GM23248 (cell line): ENCODE results near the gene HIF1AN.
"Not testable (repeated sequence)": the region's sequence is repeated elsewhere in the genome, so short reads cannot be mapped to it uniquely, and the experiment has no call there.

ENCODE experiments used
- EZH2 ChIP-seq: fragments of 200-600 bp; sonication (generic); IDR thresholded peaks from 2 replicates; pipeline ENCODE4 v1.6.1; 2018; ENCODE audit warnings: antibody characterized with exemption, mild to moderate bottlenecking; ENCODE audit not compliant: insufficient read depth, poor library complexity, severe bottlenecking
- EZH2phosphoT487 ChIP-seq: fragments of 200-600 bp; sonication (generic); IDR thresholded peaks from 2 replicates; pipeline ENCODE4 v1.6.1; 2018; ENCODE audit warnings: antibody characterized with exemption, moderate library complexity, mild to moderate bottlenecking, low read depth; ENCODE audit not compliant: insufficient read depth

- TF ChIP-seq EZH2, EZH2phosphoT487: not testable (repeated sequence)
Measured at GRCh38 chr10:100575146-100575545, 39.4 kb downstream of the HIF1AN start.
